Measurements from ENCODE around the gene CDADC1. TPM values are rescaled to one million over a fixed set of nuclear protein-coding genes. Genes with fewer than 3 reads are reported as not detected.

Gene CDADC1
- total RNA-seq, 1 experiment from 2014 or later = 4.0 TPM

DNA sequence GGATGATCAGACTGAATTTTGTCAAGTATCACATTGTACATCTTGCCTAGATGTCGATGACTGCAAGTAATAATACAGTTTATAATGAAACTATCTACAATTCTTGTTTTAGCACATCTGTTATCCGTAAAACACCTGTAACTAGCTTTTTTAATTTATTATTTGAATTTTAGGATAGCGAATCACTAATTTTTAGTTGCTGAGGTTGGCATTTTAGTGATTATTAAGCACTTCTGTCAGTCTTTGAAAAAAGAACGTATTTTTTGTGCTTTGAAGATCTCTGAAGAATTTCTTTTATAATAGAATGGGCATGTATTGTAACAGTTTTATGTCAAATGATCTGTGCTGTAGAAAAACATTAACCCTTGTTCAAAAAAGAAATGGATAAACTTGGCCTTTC lies 39.1 kb upstream of the CDADC1 start:
- Mint-ChIP-seq H3K27me3 (ENCODE audit: low read depth) (no peaks in the 10 kb centered on the region), H3K36me3 (peaks cover 13% of the 10 kb centered on the region), H3K4me3 (no peak overlapping the region), H3K27ac (no peak overlapping the region), H3K4me1 (peaks cover 2% of the 10 kb centered on the region), H3K9me3 (peaks cover 8% of the 10 kb centered on the region; the same call in 1 of the 2 replicates)
- TF ChIP-seq GTF2I (CRISPR knock-in tag; conservative IDR thresholded peaks at IDR 0.05) (no peak), FOXJ3 (CRISPR knock-in tag; IDR thresholded peaks at IDR 0.05; ENCODE audit: borderline replicate concordance) (no peak), KAT7 (CRISPR knock-in tag; IDR thresholded peaks at IDR 0.05; ENCODE audit: borderline replicate concordance) (no peak), ETV6 (CRISPR knock-in tag; IDR thresholded peaks at IDR 0.05) (no peak), CREM (CRISPR knock-in tag; IDR thresholded peaks at IDR 0.05) (no peak), ZNF263 (CRISPR knock-in tag; IDR thresholded peaks at IDR 0.05; ENCODE audit: low read depth) (no peak), CBFB (CRISPR knock-in tag; IDR thresholded peaks at IDR 0.05; ENCODE audit: low read depth) (no peak), ZNF138 (CRISPR knock-in tag; conservative IDR thresholded peaks at IDR 0.05) (no peak), GABPB1 (CRISPR knock-in tag; IDR thresholded peaks at IDR 0.05) (no peak)
- TF ChIP-seq, protein P1, sequence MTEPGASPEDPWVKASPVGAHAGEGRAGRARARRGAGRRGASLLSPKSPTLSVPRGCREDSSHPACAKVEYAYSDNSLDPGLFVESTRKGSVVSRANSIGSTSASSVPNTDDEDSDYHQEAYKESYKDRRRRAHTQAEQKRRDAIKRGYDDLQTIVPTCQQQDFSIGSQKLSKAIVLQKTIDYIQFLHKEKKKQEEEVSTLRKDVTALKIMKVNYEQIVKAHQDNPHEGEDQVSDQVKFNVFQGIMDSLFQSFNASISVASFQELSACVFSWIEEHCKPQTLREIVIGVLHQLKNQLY (CRISPR knock-in tag; IDR thresholded peaks at IDR 0.05) = no peak
- TF ChIP-seq, protein P2, sequence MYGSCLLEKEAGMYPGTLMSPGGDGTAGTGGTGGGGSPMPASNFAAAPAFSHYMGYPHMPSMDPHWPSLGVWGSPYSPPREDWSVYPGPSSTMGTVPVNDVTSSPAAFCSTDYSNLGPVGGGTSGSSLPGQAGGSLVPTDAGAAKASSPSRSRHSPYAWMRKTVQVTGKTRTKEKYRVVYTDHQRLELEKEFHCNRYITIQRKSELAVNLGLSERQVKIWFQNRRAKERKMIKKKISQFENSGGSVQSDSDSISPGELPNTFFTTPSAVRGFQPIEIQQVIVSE (CRISPR knock-in tag; IDR thresholded peaks at IDR 0.05; ENCODE audit: borderline replicate concordance) = no peak
- TF ChIP-seq, protein P3, sequence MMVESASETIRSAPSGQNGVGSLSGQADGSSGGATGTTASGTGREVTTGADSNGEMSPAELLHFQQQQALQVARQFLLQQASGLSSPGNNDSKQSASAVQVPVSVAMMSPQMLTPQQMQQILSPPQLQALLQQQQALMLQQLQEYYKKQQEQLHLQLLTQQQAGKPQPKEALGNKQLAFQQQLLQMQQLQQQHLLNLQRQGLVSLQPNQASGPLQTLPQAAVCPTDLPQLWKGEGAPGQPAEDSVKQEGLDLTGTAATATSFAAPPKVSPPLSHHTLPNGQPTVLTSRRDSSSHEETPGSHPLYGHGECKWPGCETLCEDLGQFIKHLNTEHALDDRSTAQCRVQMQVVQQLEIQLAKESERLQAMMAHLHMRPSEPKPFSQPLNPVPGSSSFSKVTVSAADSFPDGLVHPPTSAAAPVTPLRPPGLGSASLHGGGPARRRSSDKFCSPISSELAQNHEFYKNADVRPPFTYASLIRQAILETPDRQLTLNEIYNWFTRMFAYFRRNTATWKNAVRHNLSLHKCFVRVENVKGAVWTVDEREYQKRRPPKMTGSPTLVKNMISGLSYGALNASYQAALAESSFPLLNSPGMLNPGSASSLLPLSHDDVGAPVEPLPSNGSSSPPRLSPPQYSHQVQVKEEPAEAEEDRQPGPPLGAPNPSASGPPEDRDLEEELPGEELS (CRISPR knock-in tag; IDR thresholded peaks at IDR 0.05) = no peak
- TF ChIP-seq, protein P4, sequence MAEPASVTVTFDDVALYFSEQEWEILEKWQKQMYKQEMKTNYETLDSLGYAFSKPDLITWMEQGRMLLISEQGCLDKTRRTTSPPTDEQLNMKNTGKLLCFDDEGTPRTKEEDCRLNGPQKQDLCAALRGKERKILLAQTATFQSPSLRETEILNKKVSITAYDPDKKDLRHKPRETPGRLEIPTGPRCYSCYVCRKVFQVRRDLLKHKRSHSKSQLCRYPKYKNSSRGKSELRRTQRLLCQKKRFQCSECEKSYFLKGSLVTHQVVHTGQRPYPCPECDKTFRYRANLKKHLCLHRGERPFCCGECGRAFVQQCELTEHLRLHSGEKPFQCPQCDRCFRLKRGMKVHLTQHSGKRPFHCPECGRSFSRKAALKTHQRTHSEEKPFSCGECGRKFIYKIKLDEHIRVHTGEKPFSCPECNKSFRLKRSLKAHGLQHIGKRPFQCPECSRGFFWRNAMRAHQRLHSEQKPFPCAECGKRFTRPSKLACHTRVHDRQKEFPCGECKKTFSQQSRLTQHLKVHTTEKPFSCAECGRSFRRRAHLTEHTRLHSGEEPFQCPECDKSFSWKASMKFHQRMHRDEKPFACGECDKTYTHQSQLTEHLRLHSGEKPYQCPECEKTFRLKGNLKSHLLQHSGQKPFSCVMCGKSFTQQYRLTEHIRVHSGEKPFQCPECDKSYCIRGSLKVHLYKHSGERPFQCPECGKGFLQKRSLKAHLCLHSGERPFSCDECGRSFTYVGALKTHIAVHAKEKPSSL (CRISPR knock-in tag; conservative IDR thresholded peaks at IDR 0.05) = no peak
- TF ChIP-seq, protein P5, sequence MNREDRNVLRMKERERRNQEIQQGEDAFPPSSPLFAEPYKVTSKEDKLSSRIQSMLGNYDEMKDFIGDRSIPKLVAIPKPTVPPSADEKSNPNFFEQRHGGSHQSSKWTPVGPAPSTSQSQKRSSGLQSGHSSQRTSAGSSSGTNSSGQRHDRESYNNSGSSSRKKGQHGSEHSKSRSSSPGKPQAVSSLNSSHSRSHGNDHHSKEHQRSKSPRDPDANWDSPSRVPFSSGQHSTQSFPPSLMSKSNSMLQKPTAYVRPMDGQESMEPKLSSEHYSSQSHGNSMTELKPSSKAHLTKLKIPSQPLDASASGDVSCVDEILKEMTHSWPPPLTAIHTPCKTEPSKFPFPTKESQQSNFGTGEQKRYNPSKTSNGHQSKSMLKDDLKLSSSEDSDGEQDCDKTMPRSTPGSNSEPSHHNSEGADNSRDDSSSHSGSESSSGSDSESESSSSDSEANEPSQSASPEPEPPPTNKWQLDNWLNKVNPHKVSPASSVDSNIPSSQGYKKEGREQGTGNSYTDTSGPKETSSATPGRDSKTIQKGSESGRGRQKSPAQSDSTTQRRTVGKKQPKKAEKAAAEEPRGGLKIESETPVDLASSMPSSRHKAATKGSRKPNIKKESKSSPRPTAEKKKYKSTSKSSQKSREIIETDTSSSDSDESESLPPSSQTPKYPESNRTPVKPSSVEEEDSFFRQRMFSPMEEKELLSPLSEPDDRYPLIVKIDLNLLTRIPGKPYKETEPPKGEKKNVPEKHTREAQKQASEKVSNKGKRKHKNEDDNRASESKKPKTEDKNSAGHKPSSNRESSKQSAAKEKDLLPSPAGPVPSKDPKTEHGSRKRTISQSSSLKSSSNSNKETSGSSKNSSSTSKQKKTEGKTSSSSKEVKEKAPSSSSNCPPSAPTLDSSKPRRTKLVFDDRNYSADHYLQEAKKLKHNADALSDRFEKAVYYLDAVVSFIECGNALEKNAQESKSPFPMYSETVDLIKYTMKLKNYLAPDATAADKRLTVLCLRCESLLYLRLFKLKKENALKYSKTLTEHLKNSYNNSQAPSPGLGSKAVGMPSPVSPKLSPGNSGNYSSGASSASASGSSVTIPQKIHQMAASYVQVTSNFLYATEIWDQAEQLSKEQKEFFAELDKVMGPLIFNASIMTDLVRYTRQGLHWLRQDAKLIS (CRISPR knock-in tag; IDR thresholded peaks at IDR 0.05; ENCODE audit: borderline replicate concordance) = no peak
- TF ChIP-seq, protein P6, sequence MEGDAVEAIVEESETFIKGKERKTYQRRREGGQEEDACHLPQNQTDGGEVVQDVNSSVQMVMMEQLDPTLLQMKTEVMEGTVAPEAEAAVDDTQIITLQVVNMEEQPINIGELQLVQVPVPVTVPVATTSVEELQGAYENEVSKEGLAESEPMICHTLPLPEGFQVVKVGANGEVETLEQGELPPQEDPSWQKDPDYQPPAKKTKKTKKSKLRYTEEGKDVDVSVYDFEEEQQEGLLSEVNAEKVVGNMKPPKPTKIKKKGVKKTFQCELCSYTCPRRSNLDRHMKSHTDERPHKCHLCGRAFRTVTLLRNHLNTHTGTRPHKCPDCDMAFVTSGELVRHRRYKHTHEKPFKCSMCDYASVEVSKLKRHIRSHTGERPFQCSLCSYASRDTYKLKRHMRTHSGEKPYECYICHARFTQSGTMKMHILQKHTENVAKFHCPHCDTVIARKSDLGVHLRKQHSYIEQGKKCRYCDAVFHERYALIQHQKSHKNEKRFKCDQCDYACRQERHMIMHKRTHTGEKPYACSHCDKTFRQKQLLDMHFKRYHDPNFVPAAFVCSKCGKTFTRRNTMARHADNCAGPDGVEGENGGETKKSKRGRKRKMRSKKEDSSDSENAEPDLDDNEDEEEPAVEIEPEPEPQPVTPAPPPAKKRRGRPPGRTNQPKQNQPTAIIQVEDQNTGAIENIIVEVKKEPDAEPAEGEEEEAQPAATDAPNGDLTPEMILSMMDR (IDR thresholded peaks at IDR 0.05) = no peak
- TF ChIP-seq, protein P7, sequence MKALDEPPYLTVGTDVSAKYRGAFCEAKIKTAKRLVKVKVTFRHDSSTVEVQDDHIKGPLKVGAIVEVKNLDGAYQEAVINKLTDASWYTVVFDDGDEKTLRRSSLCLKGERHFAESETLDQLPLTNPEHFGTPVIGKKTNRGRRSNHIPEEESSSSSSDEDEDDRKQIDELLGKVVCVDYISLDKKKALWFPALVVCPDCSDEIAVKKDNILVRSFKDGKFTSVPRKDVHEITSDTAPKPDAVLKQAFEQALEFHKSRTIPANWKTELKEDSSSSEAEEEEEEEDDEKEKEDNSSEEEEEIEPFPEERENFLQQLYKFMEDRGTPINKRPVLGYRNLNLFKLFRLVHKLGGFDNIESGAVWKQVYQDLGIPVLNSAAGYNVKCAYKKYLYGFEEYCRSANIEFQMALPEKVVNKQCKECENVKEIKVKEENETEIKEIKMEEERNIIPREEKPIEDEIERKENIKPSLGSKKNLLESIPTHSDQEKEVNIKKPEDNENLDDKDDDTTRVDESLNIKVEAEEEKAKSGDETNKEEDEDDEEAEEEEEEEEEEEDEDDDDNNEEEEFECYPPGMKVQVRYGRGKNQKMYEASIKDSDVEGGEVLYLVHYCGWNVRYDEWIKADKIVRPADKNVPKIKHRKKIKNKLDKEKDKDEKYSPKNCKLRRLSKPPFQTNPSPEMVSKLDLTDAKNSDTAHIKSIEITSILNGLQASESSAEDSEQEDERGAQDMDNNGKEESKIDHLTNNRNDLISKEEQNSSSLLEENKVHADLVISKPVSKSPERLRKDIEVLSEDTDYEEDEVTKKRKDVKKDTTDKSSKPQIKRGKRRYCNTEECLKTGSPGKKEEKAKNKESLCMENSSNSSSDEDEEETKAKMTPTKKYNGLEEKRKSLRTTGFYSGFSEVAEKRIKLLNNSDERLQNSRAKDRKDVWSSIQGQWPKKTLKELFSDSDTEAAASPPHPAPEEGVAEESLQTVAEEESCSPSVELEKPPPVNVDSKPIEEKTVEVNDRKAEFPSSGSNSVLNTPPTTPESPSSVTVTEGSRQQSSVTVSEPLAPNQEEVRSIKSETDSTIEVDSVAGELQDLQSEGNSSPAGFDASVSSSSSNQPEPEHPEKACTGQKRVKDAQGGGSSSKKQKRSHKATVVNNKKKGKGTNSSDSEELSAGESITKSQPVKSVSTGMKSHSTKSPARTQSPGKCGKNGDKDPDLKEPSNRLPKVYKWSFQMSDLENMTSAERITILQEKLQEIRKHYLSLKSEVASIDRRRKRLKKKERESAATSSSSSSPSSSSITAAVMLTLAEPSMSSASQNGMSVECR (CRISPR knock-in tag; IDR thresholded peaks at IDR 0.05; ENCODE audit: borderline replicate concordance) = no peak
- ChIA-PET CTCF (no interaction called here), POLR2A (no interaction called here)
- ATAC-seq = no peak
- DNase-seq (ENCODE audit: low spot score) = no peak

Measured in WTC11 (cell line).